Fibroblast of lung (primary cell): Measurements from ENCODE around the gene TBC1D13. TPM values are rescaled to one million over a fixed set of nuclear protein-coding genes. Genes with fewer than 3 reads are reported as not detected.

Experiments used
- DNase-seq, 2 donors: peaks; one replicate each; pipeline versions ENCODE4 v3.0.0 to v3.0.0-alpha.2; 2010; ENCODE audit warnings: low read depth in 2 of 2
- H2AFZ ChIP-seq: 2 replicates; pipeline ENCODE4 v1.5.1; 2012; ENCODE audit warnings: low read length, control low read depth, inconsistent platforms
- H3K27ac ChIP-seq: 2 replicates; pipeline ENCODE4 v1.5.1; 2011; ENCODE audit warnings: low read length, control low read depth; ENCODE audit not compliant: insufficient read depth
- H3K27me3 ChIP-seq: 2 replicates; pipeline ENCODE4 v1.5.1; 2011; ENCODE audit warnings: mild to moderate bottlenecking, low read length; ENCODE audit not compliant: control insufficient read depth, insufficient read depth
- H3K36me3 ChIP-seq: 2 replicates; pipeline ENCODE4 v1.5.1; 2011; ENCODE audit warnings: low read length; ENCODE audit not compliant: control insufficient read depth, insufficient read depth
- H3K4me1 ChIP-seq: 2 replicates; pipeline ENCODE4 v1.5.1; 2011; ENCODE audit warnings: low read length; ENCODE audit not compliant: control insufficient read depth, insufficient read depth; ENCODE audit errors: extremely low read depth
- H3K4me2 ChIP-seq: 2 replicates; pipeline ENCODE4 v1.5.1; 2011; ENCODE audit warnings: low read length, control low read depth; ENCODE audit not compliant: insufficient read depth; ENCODE audit errors: extremely low read depth
- H3K4me3 ChIP-seq, 4 experiments: fragments of 200-600 bp in 1 of 4; sonication (generic) in 1 of 4; replicated peaks in 1 of 4; 2 replicates each; pipeline ENCODE4 v1.5.1; 2011 to 2016; ENCODE audit warnings: low read length in 4 of 4, low read depth in 3 of 4, mild to moderate bottlenecking in 3 of 4, control low read depth in 2 of 4, inconsistent platforms in 1 of 4, mixed read lengths in 1 of 4; ENCODE audit not compliant: insufficient read depth in 1 of 4; ENCODE audit errors: control extremely low read depth in 1 of 4
- H3K79me2 ChIP-seq: 2 replicates; pipeline ENCODE4 v1.5.1; 2012; ENCODE audit warnings: mild to moderate bottlenecking, low read length, inconsistent platforms; ENCODE audit not compliant: control insufficient read depth, insufficient read depth
- H3K9ac ChIP-seq: 2 replicates; pipeline ENCODE4 v1.5.1; 2011; ENCODE audit warnings: mild to moderate bottlenecking, low read length, control low read depth; ENCODE audit not compliant: insufficient read depth
- H3K9me3 ChIP-seq: 2 replicates; pipeline ENCODE4 v1.5.1; 2012; ENCODE audit warnings: low read depth, low read length; ENCODE audit not compliant: control insufficient read depth, insufficient read depth
- H4K20me1 ChIP-seq: 2 replicates; pipeline ENCODE4 v1.5.1; 2011; ENCODE audit warnings: low read length; ENCODE audit not compliant: control insufficient read depth, insufficient read depth; ENCODE audit errors: extremely low read depth
- CTCF ChIP-seq, 2 donors: IDR thresholded peaks in 1 of 2; conservative IDR thresholded peaks in 1 of 2; 1 replicate in 1 of 2; 2 replicates in 1 of 2; pipeline ENCODE4 v1.5.1; 2011 to 2012; ENCODE audit warnings: low read length in 2 of 2, control low read depth in 1 of 2, inconsistent platforms in 1 of 2, low read depth in 1 of 2, mild to moderate bottlenecking in 1 of 2
- EZH2 ChIP-seq: IDR thresholded peaks from 2 replicates; pipeline ENCODE4 v1.5.1; 2012; ENCODE audit warnings: low read length, control low read depth, mild to moderate bottlenecking; ENCODE audit errors: missing control alignments
- polyA plus RNA-seq, 2 donors: library from polyadenylated mRNA; depleted of rRNA in 1 of 2; stranded (reverse) in 1 of 2; unstranded in 1 of 2; fragments of >200 nt; gene quantifications; 2 replicates each; pipeline ENCODE4 v1.2.1, GENCODE V29; 2011 to 2012; ENCODE audit warnings: missing spikeins in 1 of 2
- total RNA-seq: library from RNA; depleted of rRNA; stranded (reverse); fragments of >200 nt; gene quantifications from 2 replicates; pipeline ENCODE4 v1.2.1, GENCODE V29; 2014

The TBC1D13 gene
- total and polyA plus RNA-seq, 2 donors (not counting 1 experiment from before 2014, with no cell fraction given) = 9.2 to 20.6 TPM

- Histone ChIP-seq H2AFZ (no peak overlapping the region), H3K9ac (no peak overlapping the region), H3K4me3 (peak overlapping the region in 2 of 4 experiments; percentile 76 to 92), H3K4me1 (no peaks in the 10 kb centered on the region), H3K79me2 (peaks cover 14% of the 10 kb centered on the region), H3K36me3 (peaks cover 14% of the 10 kb centered on the region), H3K27ac (no peak overlapping the region), H4K20me1 (no peaks in the 10 kb centered on the region), H3K4me2 (peak overlapping the region; percentile 84), H3K27me3 (no peaks in the 10 kb centered on the region), H3K9me3 (no peaks in the 10 kb centered on the region)
- TF ChIP-seq EZH2 = no peak
- TF ChIP-seq CTCF (conservative IDR thresholded peaks at IDR 0.05 in 1 of 2, IDR thresholded peaks at IDR 0.05 in 1 of 2; ENCODE audit: low read depth in 1 of 2, low read length in 2 of 2) = no peak
- DNase-seq = no peak
Observed at GRCh38 chr9:128788445-128788844, 1.4 kb downstream of the TBC1D13 start.

GRCh38 chr9:128790536-128790935 is 3.5 kb downstream of the TBC1D13 start:
- Histone ChIP-seq H4K20me1 (no peaks in the 10 kb centered on the region), H2AFZ (no peak overlapping the region), H3K9ac (no peak overlapping the region), H3K4me3 (no peak overlapping the region), H3K79me2 (peaks cover 14% of the 10 kb centered on the region), H3K4me2 (no peak overlapping the region), H3K36me3 (peaks cover 14% of the 10 kb centered on the region), H3K4me1 (no peaks in the 10 kb centered on the region), H3K27me3 (no peaks in the 10 kb centered on the region), H3K9me3 (no peaks in the 10 kb centered on the region), H3K27ac (no peak overlapping the region)
- no peak for TF ChIP-seq EZH2
- no peak for TF ChIP-seq CTCF (conservative IDR thresholded peaks at IDR 0.05 in 1 of 2, IDR thresholded peaks at IDR 0.05 in 1 of 2; ENCODE audit: low read depth in 1 of 2, low read length in 2 of 2)
- no peak for DNase-seq

- Histone ChIP-seq H4K20me1 (no peaks in the 10 kb centered on the region), H2AFZ (no peak overlapping the region), H3K36me3 (peaks cover 14% of the 10 kb centered on the region), H3K9me3 (no peaks in the 10 kb centered on the region), H3K4me3 (no peak overlapping the region), H3K4me2 (no peak overlapping the region), H3K27me3 (no peaks in the 10 kb centered on the region), H3K79me2 (peaks cover 14% of the 10 kb centered on the region), H3K9ac (no peak overlapping the region), H3K4me1 (no peaks in the 10 kb centered on the region), H3K27ac (no peak overlapping the region)
- DNase-seq = no peak
- TF ChIP-seq CTCF (conservative IDR thresholded peaks at IDR 0.05 in 1 of 2, IDR thresholded peaks at IDR 0.05 in 1 of 2; ENCODE audit: low read depth in 1 of 2, low read length in 2 of 2) = no peak
- TF ChIP-seq EZH2 = no peak
Observed at GRCh38 chr9:128792134-128792533, 5.1 kb downstream of the TBC1D13 start.
